Measurements from ENCODE around the gene STXBP6.

STXBP6 gene

GRCh38 chr14:24851406-24851805 lies 198.5 kb downstream of the STXBP6 start:
- H3K4me3 ChIP-seq (ENCODE audit: low read length): no peak overlapping the region
- no peak overlapping the region for H2AFZ ChIP-seq (ENCODE audit: low read depth, low read length)
- H3K27me3 ChIP-seq (ENCODE audit: low read depth, low read length): no peaks in the 10 kb centered on the region
- H3K4me2 ChIP-seq (ENCODE audit: low read length): no peak overlapping the region
- H4K20me1 ChIP-seq (ENCODE audit: insufficient read depth, low read length): no peaks in the 10 kb centered on the region
- no peaks in the 10 kb centered on the region for H3K36me3 ChIP-seq (replicated peaks; ENCODE audit: low read depth, low read length)
- no peak overlapping the region for H3K27ac ChIP-seq (ENCODE audit: low read length)
- H3K4me1 ChIP-seq (ENCODE audit: low read length): no peaks in the 10 kb centered on the region
- H3K9me3 ChIP-seq (ENCODE audit: insufficient read depth, low read length): no peaks in the 10 kb centered on the region
- H3K9ac ChIP-seq (ENCODE audit: low read length): no peak overlapping the region
- no peaks in the 10 kb centered on the region for H3K79me2 ChIP-seq (ENCODE audit: low read length)
- TF ChIP-seq EZH2phosphoT487 (IDR thresholded peaks at IDR 0.05; ENCODE audit: low read depth) (no peak), CTCF (IDR thresholded peaks at IDR 0.05; ENCODE audit: low read depth, low read length) (no peak)

- Histone ChIP-seq H3K4me2 (ENCODE audit: low read length) (no peak overlapping the region), H2AFZ (ENCODE audit: low read depth, low read length) (no peak overlapping the region), H3K4me3 (ENCODE audit: low read length) (no peak overlapping the region), H4K20me1 (ENCODE audit: insufficient read depth, low read length) (no peaks in the 10 kb centered on the region), H3K27ac (ENCODE audit: low read length) (no peak overlapping the region), H3K79me2 (ENCODE audit: low read length) (no peaks in the 10 kb centered on the region), H3K4me1 (ENCODE audit: low read length) (no peaks in the 10 kb centered on the region), H3K9ac (ENCODE audit: low read length) (no peak overlapping the region), H3K9me3 (ENCODE audit: insufficient read depth, low read length) (no peaks in the 10 kb centered on the region), H3K27me3 (ENCODE audit: low read depth, low read length) (no peaks in the 10 kb centered on the region), H3K36me3 (replicated peaks; ENCODE audit: low read depth, low read length) (no peaks in the 10 kb centered on the region)
- TF ChIP-seq EZH2phosphoT487 (IDR thresholded peaks at IDR 0.05; ENCODE audit: low read depth) (no peak), CTCF (IDR thresholded peaks at IDR 0.05; ENCODE audit: low read depth, low read length) (no peak)
Measured at GRCh38 chr14:24850072-24850471, 199.9 kb downstream of the STXBP6 start.

GRCh38 chr14:24849471-24849870 lies 200.5 kb downstream of the STXBP6 start:
- no peaks in the 10 kb centered on the region for H3K79me2 ChIP-seq (ENCODE audit: low read length)
- H3K4me1 ChIP-seq (ENCODE audit: low read length): no peaks in the 10 kb centered on the region
- no peak overlapping the region for H3K9ac ChIP-seq (ENCODE audit: low read length)
- no peaks in the 10 kb centered on the region for H4K20me1 ChIP-seq (ENCODE audit: insufficient read depth, low read length)
- H3K4me2 ChIP-seq (ENCODE audit: low read length): no peak overlapping the region
- no peak overlapping the region for H3K27ac ChIP-seq (ENCODE audit: low read length)
- TF ChIP-seq EZH2phosphoT487 (IDR thresholded peaks at IDR 0.05; ENCODE audit: low read depth): no peak
- TF ChIP-seq CTCF (IDR thresholded peaks at IDR 0.05; ENCODE audit: low read depth, low read length): no peak
- no peaks in the 10 kb centered on the region for H3K36me3 ChIP-seq (replicated peaks; ENCODE audit: low read depth, low read length)
- no peak overlapping the region for H2AFZ ChIP-seq (ENCODE audit: low read depth, low read length)
- H3K4me3 ChIP-seq (ENCODE audit: low read length): no peak overlapping the region
- H3K9me3 ChIP-seq (ENCODE audit: insufficient read depth, low read length): no peaks in the 10 kb centered on the region
- H3K27me3 ChIP-seq (ENCODE audit: low read depth, low read length): no peaks in the 10 kb centered on the region

- Histone ChIP-seq H3K4me2 (ENCODE audit: low read length) (no peak overlapping the region), H2AFZ (ENCODE audit: low read depth, low read length) (no peak overlapping the region), H3K27ac (ENCODE audit: low read length) (no peak overlapping the region), H3K27me3 (ENCODE audit: low read depth, low read length) (no peaks in the 10 kb centered on the region), H3K4me1 (ENCODE audit: low read length) (peaks cover 8% of the 10 kb centered on the region), H3K4me3 (ENCODE audit: low read length) (no peak overlapping the region), H4K20me1 (ENCODE audit: insufficient read depth, low read length) (no peaks in the 10 kb centered on the region), H3K9me3 (ENCODE audit: insufficient read depth, low read length) (no peaks in the 10 kb centered on the region), H3K79me2 (ENCODE audit: low read length) (no peaks in the 10 kb centered on the region), H3K9ac (ENCODE audit: low read length) (no peak overlapping the region), H3K36me3 (replicated peaks; ENCODE audit: low read depth, low read length) (no peaks in the 10 kb centered on the region)
- TF ChIP-seq EZH2phosphoT487 (IDR thresholded peaks at IDR 0.05; ENCODE audit: low read depth) (no peak), CTCF (IDR thresholded peaks at IDR 0.05; ENCODE audit: low read depth, low read length) (no peak)
Measured at GRCh38 chr14:24848102-24848790, 201.7 kb downstream of the STXBP6 start.
